ENCODE results near the gene TBC1D1.

GRCh38 chr4:38138363-38138762 lies 247.5 kb downstream of the TBC1D1 start:
- TF ChIP-seq, protein P1, sequence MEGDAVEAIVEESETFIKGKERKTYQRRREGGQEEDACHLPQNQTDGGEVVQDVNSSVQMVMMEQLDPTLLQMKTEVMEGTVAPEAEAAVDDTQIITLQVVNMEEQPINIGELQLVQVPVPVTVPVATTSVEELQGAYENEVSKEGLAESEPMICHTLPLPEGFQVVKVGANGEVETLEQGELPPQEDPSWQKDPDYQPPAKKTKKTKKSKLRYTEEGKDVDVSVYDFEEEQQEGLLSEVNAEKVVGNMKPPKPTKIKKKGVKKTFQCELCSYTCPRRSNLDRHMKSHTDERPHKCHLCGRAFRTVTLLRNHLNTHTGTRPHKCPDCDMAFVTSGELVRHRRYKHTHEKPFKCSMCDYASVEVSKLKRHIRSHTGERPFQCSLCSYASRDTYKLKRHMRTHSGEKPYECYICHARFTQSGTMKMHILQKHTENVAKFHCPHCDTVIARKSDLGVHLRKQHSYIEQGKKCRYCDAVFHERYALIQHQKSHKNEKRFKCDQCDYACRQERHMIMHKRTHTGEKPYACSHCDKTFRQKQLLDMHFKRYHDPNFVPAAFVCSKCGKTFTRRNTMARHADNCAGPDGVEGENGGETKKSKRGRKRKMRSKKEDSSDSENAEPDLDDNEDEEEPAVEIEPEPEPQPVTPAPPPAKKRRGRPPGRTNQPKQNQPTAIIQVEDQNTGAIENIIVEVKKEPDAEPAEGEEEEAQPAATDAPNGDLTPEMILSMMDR (IDR thresholded peaks at IDR 0.05) = no peak
- TF ChIP-seq POLR2A (IDR thresholded peaks at IDR 0.05) = no peak

Data from prostate gland (tissue), 2 donors.